Posterior vena cava (tissue), 2 donors: ENCODE data around the gene SLC10A1. TPM values are rescaled to one million over a fixed set of nuclear protein-coding genes. Genes with fewer than 3 reads are reported as not detected.

Experiments
- DNase-seq: peaks from one replicate; pipeline ENCODE4 v3.0.0-alpha.2; 2020; ENCODE audit warnings: low spot score
- intact Hi-C, 2 donors: fragments of 100-400 bp; cut with DNase I; formaldehyde crosslinking; loops; one replicate each; pipeline versions ENCODE4 v1.14.1 to v1.14.2; 2022 to 2023
- total RNA-seq, 2 donors: library from RNA; stranded (reverse); fragmentation: NEBNext Ultra II Directional; extraction: Animal tissue kit (Norgen Biotek cat#: 25700); gene quantifications; one replicate each; pipeline ENCODE4 v1.2.1, GENCODE V29; 2021
- donor health status: DM: yes; HTN: yes; CAD: no.
- donor health status: DM: yes; HTN: yes; CAD: no.

Gene SLC10A1
- total RNA-seq, 2 donors from 2014 or later = not detected

- intact Hi-C loops = no loop called here
- no peak for DNase-seq
Measured at GRCh38 chr14:69811868-69812252, 14.8 kb upstream of the SLC10A1 start.

- DNase-seq = no peak
- intact Hi-C loops = no loop called here
Measured at GRCh38 chr14:69811227-69811867, 14.3 kb upstream of the SLC10A1 start.

GRCh38 chr14:69808919-69809808 lies 12.1 kb upstream of the SLC10A1 start:
- DNase-seq = no peak
- intact Hi-C loops = no loop called here

DNA sequence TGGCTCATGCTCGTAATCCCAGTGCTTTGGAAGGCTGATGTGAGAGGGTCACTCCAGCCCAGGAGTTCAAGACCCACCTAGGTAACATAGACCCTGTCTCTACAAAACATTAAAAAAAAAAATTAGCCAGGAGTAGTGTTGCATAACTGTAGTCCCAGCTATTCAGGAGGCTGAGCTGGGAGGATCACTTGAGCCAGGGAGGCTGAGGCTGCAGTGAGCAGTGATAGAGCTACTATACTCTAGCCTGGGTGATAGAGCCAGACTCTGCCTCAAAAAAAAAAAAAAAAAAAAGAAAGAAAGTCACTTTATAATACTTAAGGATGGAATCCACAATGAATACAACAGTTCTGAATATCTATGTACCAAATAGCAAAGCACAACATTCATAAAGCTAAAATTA lies 10.2 kb upstream of the SLC10A1 start:
- intact Hi-C loops = no loop called here
- DNase-seq = no peak

- DNase-seq = no peak
- intact Hi-C loops = no loop called here
Measured at GRCh38 chr14:69804902-69805301, 7.9 kb upstream of the SLC10A1 start.

GRCh38 chr14:69803753-69804152 lies 6.7 kb upstream of the SLC10A1 start:
- no peak for DNase-seq
- intact Hi-C loops = no loop called here

- intact Hi-C loops = no loop called here
- DNase-seq = no peak
Measured at GRCh38 chr14:69798339-69798735, 1.3 kb upstream of the SLC10A1 start.

- DNase-seq = no peak
Measured at GRCh38 chr14:69797573-69798338, 715 bp upstream of the SLC10A1 start.

GRCh38 chr14:69795691-69796090 lies 1.4 kb downstream of the SLC10A1 start:
- DNase-seq = no peak
- intact Hi-C loops = no loop called here

More at GRCh38 chr14:69797573-69798338, 715 bp upstream of the SLC10A1 start:
- intact Hi-C loops = no loop called here

GRCh38 chr14:69794791-69795190 lies 2.2 kb downstream of the SLC10A1 start:
- intact Hi-C loops = no loop called here
- no peak for DNase-seq

GRCh38 chr14:69792887-69793421 lies 4.1 kb downstream of the SLC10A1 start:
- no peak for DNase-seq
- intact Hi-C loops = no loop called here

GRCh38 chr14:69789118-69789640 lies 7.9 kb downstream of the SLC10A1 start:
- intact Hi-C loops = no loop called here
- no peak for DNase-seq

- DNase-seq = no peak
- intact Hi-C loops = no loop called here
Measured at GRCh38 chr14:69786603-69787002, 10.4 kb downstream of the SLC10A1 start.

GRCh38 chr14:69784942-69785341 lies 12.1 kb downstream of the SLC10A1 start:
- intact Hi-C loops = no loop called here
- DNase-seq = no peak

- no peak for DNase-seq
- intact Hi-C loops = no loop called here
Measured at GRCh38 chr14:69780952-69781351, 16.1 kb downstream of the SLC10A1 start.

- intact Hi-C loops = no loop called here
- no peak for DNase-seq
Measured at GRCh38 chr14:69780092-69780491, 16.9 kb downstream of the SLC10A1 start.

DNA sequence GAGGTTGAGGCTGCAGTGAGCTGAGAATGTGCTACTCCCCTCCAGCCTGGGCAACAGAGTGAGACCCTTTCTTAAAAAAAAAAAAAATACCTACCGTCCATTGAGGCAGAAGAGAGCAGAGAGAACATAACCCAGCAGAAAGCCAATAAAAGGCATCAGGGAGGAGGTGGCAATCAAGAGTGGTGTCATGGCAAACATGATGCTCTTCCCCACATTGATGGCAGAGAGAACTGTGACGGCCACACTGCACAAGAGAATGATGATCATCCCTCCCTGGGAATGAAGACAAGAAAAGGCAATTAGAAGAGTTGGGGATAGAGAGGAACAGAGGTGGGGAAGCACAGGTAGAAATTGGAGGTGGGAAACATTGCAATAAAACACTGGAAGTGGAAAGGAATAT lies 18.0 kb downstream of the SLC10A1 start:
- intact Hi-C loops = no loop called here
- no peak for DNase-seq

- intact Hi-C loops = no loop called here
- DNase-seq = no peak
Measured at GRCh38 chr14:69776875-69777453, 20.1 kb downstream of the SLC10A1 start.

- intact Hi-C loops = no loop called here
- no peak for DNase-seq
Measured at GRCh38 chr14:69775012-69775411, 22.0 kb downstream of the SLC10A1 start.
